ENCODE data around the gene SCG3. TPM values are rescaled to one million over a fixed set of nuclear protein-coding genes. Genes with fewer than 3 reads are reported as not detected.

The SCG3 gene
- total RNA-seq, 4 donors from 2014 or later: not detected

DNA sequence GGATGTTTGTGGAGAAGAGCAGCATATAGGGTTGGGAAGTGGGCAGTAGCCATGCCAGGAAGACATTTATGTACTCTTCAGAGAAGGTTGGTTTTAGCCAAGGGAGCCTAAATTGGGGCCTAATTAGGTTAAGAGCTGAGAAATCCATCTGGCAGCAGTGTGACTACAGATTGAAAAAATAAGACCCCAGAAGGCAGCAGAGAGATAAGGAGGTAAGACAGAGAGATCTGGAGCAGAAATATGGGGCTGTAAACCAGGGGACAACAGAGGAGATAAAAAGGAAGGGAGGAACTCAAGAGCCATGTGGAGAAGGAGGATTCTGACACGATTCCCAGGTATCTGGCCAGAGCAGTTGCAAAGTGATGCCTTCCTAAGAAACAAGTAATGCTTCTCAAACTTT lies 32.9 kb downstream of the SCG3 start:
- intact Hi-C loops (cut with DNase I; ENCODE audit: low total_unique reads): no loop called here
- no peaks in the 10 kb centered on the region for H3K36me3 ChIP-seq
- no peak overlapping the region for H3K27ac ChIP-seq
- H3K27me3 ChIP-seq: no peaks in the 10 kb centered on the region
- TF ChIP-seq POLR2A (IDR thresholded peaks at IDR 0.05): no peak
- TF ChIP-seq, protein P1, sequence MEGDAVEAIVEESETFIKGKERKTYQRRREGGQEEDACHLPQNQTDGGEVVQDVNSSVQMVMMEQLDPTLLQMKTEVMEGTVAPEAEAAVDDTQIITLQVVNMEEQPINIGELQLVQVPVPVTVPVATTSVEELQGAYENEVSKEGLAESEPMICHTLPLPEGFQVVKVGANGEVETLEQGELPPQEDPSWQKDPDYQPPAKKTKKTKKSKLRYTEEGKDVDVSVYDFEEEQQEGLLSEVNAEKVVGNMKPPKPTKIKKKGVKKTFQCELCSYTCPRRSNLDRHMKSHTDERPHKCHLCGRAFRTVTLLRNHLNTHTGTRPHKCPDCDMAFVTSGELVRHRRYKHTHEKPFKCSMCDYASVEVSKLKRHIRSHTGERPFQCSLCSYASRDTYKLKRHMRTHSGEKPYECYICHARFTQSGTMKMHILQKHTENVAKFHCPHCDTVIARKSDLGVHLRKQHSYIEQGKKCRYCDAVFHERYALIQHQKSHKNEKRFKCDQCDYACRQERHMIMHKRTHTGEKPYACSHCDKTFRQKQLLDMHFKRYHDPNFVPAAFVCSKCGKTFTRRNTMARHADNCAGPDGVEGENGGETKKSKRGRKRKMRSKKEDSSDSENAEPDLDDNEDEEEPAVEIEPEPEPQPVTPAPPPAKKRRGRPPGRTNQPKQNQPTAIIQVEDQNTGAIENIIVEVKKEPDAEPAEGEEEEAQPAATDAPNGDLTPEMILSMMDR (IDR thresholded peaks at IDR 0.05 in 4 of 5, conservative IDR thresholded peaks at IDR 0.05 in 1 of 5): no peak
- DNase-seq: no peak
- H3K9me3 ChIP-seq: no peaks in the 10 kb centered on the region
- H3K4me3 ChIP-seq: no peak overlapping the region
- no peak for ATAC-seq
- in situ Hi-C loops (cut with MboI; ENCODE audit: low sequenced_read_pairs in 4 of 4): no loop called here
- H3K4me1 ChIP-seq: no peaks in the 10 kb centered on the region

DNA sequence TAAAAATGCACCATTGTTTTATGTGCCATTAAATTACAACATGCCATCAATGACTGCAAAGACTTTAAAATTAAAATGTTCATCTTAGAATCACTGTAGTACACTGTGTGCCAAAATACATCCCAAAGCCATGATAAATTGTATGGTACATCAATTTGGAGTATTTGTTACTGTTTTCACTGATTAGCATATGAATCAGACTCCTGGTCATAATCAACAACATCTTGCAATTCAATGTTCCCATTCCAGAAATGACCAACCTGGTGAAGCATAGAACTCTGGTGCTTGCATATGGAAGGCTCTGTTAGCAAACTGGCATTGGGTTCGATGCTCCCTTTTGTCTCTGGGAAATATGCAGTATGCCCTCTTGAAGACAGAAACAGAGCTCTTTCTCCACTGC lies 33.6 kb downstream of the SCG3 start:
- Histone ChIP-seq H3K36me3 (no peaks in the 10 kb centered on the region), H3K4me1 (no peaks in the 10 kb centered on the region), H3K4me3 (no peak overlapping the region), H3K27ac (no peak overlapping the region), H3K9me3 (no peaks in the 10 kb centered on the region), H3K27me3 (no peaks in the 10 kb centered on the region)
- no peak for DNase-seq
- in situ Hi-C loops (cut with MboI; ENCODE audit: low sequenced_read_pairs in 4 of 4) (no loop called here), intact Hi-C loops (cut with DNase I; ENCODE audit: low total_unique reads) (no loop called here)
- ATAC-seq: no peak
- TF ChIP-seq POLR2A (IDR thresholded peaks at IDR 0.05): no peak
- TF ChIP-seq, protein P1 (IDR thresholded peaks at IDR 0.05 in 4 of 5, conservative IDR thresholded peaks at IDR 0.05 in 1 of 5): no peak

DNA sequence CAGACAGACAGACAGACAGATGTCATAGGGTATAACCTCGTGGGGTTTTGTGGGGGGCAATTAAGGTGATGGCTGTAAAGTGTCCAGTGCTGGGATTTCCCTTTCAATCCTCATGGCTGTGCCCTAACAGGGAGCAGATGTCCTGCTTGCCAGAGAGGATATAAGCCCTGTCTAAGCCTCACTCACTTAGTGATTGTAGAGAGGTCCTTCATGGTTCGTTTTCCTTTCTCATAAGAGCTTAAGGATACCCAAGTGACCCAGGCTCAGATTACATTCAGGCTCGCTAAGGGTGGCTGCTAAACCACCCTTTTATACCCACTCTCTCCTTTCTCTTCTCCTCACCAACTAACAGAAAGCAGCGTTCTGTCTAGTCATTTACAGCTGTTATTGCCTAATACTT lies 36.9 kb downstream of the SCG3 start:
- ATAC-seq: no peak
- no peak for TF ChIP-seq POLR2A (IDR thresholded peaks at IDR 0.05)
- TF ChIP-seq, protein P1 (IDR thresholded peaks at IDR 0.05 in 4 of 5, conservative IDR thresholded peaks at IDR 0.05 in 1 of 5): no peak
- no peak overlapping the region for H3K27ac ChIP-seq
- intact Hi-C loops (cut with DNase I; ENCODE audit: low total_unique reads) (no loop called here), in situ Hi-C loops (cut with MboI; ENCODE audit: low sequenced_read_pairs in 4 of 4) (no loop called here)
- no peaks in the 10 kb centered on the region for H3K27me3 ChIP-seq
- H3K9me3 ChIP-seq: no peaks in the 10 kb centered on the region
- no peak for DNase-seq
- H3K36me3 ChIP-seq: no peaks in the 10 kb centered on the region
- H3K4me3 ChIP-seq: no peak overlapping the region
- peaks cover 0 to 4% of the 10 kb centered on the region in 2 donors for H3K4me1 ChIP-seq

DNA sequence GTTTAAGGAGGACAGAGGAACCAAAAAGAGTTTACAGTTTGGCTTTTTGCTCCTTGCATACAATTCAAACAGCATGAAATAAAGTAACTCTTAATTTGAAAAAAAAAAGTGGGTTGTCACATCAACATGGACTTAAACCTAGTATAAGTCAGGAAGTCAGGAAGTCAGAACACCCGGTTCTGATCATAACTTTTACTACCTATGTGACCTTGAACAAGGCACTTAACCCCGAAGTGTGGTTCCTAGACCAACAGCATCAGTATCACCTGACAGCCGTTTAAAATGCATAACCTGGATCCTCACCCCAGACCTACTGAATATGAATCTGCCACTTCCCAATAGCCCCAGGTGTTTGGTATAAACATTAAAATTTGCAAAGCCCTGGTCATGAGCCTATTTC lies 37.4 kb downstream of the SCG3 start:
- no peaks in the 10 kb centered on the region for H3K9me3 ChIP-seq
- in situ Hi-C loops (cut with MboI; ENCODE audit: low sequenced_read_pairs in 4 of 4) (no loop called here), intact Hi-C loops (cut with DNase I; ENCODE audit: low total_unique reads) (no loop called here)
- H3K27me3 ChIP-seq: no peaks in the 10 kb centered on the region
- no peaks in the 10 kb centered on the region for H3K36me3 ChIP-seq
- no peak overlapping the region for H3K27ac ChIP-seq
- H3K4me1 ChIP-seq: peaks cover 0 to 4% of the 10 kb centered on the region in 2 donors
- DNase-seq (no peak), ATAC-seq (no peak)
- no peak for TF ChIP-seq POLR2A (IDR thresholded peaks at IDR 0.05)
- no peak overlapping the region for H3K4me3 ChIP-seq

DNA sequence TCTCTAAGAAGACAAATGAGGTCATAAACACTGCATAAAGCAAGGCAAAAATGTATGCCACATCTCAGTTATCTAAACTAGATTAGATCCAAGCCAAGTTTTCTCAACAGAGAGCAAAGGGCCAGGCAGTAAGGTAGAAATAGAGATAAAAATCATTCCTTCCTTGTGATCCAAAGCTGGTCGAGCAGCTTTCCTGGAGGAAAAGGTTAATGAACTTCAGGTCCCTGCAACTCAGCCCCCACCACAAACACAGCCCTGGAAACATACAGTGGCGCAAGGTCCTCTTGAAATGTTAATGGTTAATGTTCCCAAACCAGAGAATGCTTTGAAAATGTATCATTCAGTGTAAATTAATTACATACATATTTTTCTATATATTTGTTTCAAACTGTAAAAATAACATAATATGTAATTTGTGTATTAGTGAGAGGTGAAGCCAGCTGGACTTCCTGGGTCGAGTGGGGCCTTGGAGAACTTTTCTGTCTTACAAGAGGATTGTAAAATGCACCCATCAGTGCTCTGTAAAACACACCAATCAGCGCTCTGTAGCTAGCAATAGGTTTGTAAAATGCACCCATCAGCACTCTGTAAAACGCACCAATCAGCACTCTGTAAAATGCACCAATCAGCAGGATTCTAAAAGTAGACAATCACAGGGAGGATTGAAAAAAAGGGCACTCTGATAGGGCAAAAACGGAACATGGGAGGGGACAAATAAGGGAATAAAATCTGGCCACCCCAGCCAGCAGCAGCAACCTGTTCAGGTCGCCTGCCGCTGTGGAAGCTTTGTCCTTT lies 39.1 kb downstream of the SCG3 start:
- Histone ChIP-seq H3K9me3 (no peaks in the 10 kb centered on the region), H3K4me3 (no peak overlapping the region), H3K36me3 (no peaks in the 10 kb centered on the region), H3K27ac (no peak overlapping the region), H3K27me3 (no peaks in the 10 kb centered on the region), H3K4me1 (peaks cover 10 to 16% of the 10 kb centered on the region in 2 donors)
- intact Hi-C loops (cut with DNase I; ENCODE audit: low total_unique reads) (no loop called here), in situ Hi-C loops (cut with MboI; ENCODE audit: low sequenced_read_pairs in 4 of 4) (no loop called here)
- no peak for TF ChIP-seq POLR2A (IDR thresholded peaks at IDR 0.05)
- TF ChIP-seq, protein P1 (IDR thresholded peaks at IDR 0.05 in 4 of 5, conservative IDR thresholded peaks at IDR 0.05 in 1 of 5): no peak
- ATAC-seq (no peak), DNase-seq (no peak)

Data from gastrocnemius medialis (tissue), 4 donors.